LNCaP clone FGC (cell line): ENCODE measurements around the gene C3AR1.
A peak's percentile ranks its signal among the peaks of the same experiment; 100 is the strongest.
"Not testable (repeated sequence)": the region's sequence is repeated elsewhere in the genome, so short reads cannot be mapped to it uniquely, and the experiment has no call there.

Experiments used
- DNase-seq: peaks from one replicate; pipeline ENCODE4 v3.0.0-alpha.2; 2011; ENCODE audit warnings: low read depth
- H3K4me3 ChIP-seq: 2 replicates; pipeline ENCODE4 v1.5.1; 2011; ENCODE audit warnings: mild to moderate bottlenecking, low read depth, low read length, control low read depth
- CTCF ChIP-seq: IDR thresholded peaks from 2 replicates; pipeline ENCODE4 v1.5.1; 2012; ENCODE audit warnings: mild to moderate bottlenecking; ENCODE audit not compliant: control insufficient read depth, insufficient read depth; ENCODE audit errors: extremely low read depth

C3AR1 gene

GRCh38 chr12:8065991-8066594 is at the start of gene C3AR1:
TSS of gene C3AR1 (minus strand) at chr12:8066359. CDS start at chr12:8060185, 6,174 bp downstream.
- TF ChIP-seq CTCF = no peak
- no peak within 1 kb of the TSS for H3K4me3 ChIP-seq
- no peak for DNase-seq

GRCh38 chr12:8113117-8113516 is 47.0 kb upstream of the C3AR1 start:
- DNase-seq, H3K4me3 ChIP-seq: not testable (repeated sequence)

DNA sequence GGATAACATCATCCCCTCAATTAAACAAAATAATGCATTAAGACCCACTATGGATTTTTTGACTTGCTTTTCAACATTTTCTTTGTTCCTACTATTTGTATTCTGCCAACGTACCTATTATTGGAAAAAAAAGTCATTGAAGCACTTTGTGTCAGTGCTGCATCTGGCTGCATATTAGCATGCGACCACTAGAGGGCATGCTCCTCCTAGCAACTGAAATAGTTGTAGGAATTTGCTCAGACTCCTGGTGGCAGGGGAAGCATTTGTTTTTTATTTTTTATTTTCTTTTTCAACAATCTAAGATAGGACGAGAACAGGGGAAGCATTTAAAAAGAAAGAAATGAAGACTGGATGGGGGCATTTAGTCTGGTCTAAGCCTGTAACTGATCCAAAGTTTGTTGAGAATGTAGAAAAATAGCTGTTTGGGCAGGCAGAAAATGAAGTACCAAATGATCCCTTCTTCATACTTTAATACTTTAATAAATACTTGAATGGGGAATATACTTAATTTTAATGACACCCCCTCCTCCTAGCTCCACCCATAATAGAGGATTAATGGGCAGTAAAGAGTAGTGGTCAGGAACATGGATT is 42.7 kb upstream of the C3AR1 start:
- H3K4me3 ChIP-seq = no peak overlapping the region
- DNase-seq = peak; percentile 30
- peak; percentile 97 for TF ChIP-seq CTCF

DNA sequence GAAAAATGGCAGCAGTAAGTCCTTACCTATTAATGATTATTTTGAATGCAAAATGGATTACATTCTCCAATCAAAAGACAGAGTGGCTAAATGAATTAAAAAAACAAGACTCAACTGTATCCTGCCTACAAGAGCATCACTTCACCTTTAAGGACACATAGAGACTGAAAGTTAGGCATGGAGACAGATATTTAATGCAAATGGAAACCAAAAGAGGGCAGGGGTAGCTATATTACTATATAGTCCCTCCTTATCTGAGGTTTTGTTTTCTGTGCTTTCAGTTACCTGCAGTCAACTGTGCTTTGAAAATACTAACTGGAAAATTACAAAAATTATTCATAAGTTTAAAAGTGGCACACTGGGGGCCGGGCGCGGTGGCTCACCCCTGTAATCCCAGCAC is 33.1 kb upstream of the C3AR1 start:
- TF ChIP-seq CTCF = no peak
- no peak overlapping the region for H3K4me3 ChIP-seq
- DNase-seq = no peak

DNA sequence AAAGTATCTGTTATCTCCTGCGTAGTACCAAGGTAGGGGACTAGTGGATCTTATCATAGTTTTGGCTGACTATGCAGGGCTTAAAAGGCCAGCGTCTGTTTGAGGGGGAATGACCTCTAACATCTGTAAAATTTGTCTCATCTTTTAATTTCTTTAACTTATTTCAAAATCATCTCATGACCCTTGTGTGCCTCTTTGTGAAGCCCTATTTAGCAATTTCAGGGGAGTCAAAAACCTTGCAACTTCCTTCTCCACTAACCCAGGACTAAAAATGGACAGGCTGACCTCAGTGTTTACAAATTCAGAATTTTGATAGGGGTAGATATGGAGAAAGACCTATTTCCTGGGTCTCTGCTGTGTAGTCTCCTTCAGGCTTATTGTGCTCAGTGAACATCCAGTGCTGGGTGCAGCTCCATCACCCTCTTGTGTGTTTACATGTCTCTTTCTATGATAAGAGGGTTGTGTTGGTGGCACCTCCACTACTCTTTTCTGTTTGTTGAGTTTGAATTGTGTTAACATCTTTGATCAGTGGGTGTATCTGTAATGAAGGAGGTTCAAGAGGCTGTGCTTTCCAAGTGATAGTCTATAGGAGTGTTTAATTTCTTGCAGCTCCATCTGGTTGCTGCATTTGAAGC is 30.2 kb upstream of the C3AR1 start:
- no peak for DNase-seq
- TF ChIP-seq CTCF = no peak
- no peak overlapping the region for H3K4me3 ChIP-seq

DNA sequence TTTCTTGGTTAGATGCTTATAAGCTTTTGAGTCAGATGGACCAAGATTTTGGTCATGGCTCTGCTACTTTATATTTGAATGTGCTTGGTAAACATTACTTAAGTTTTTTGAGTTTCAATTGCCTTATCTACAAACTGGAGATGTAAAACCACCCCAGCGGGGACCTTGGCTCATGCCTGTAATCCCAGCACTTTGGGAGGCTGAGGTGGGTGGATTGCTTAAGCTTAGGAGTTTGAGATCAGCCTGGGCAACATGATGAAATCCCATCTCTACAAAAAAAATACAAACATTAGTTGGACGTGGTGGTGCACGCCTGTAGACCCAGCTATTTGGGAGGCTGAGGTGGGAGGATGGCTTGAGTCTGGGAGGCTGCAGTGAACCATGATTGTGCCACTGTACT is 27.1 kb upstream of the C3AR1 start:
- DNase-seq = no peak
- no peak for TF ChIP-seq CTCF
- no peak overlapping the region for H3K4me3 ChIP-seq

DNA sequence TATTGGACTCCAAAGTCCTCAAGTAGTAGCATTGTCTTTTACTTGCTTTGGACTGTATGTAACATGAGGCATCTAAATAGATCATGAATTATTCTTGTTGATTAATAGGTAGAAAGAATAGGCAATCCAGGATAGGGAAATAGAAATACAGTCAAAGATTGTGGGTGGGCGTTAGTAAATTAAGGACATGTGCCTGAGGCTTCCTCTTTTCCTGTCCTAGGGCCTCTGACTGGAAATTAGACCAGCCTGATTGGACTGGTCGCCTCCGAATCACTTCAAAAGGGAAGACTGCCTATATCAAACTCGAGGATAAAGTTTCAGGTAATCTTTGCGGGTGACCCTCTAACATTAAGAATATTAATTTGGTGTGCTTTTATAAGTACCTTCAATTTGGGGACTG is 23.6 kb upstream of the C3AR1 start:
- H3K4me3 ChIP-seq = no peak overlapping the region
- no peak for TF ChIP-seq CTCF
- DNase-seq = no peak

DNA sequence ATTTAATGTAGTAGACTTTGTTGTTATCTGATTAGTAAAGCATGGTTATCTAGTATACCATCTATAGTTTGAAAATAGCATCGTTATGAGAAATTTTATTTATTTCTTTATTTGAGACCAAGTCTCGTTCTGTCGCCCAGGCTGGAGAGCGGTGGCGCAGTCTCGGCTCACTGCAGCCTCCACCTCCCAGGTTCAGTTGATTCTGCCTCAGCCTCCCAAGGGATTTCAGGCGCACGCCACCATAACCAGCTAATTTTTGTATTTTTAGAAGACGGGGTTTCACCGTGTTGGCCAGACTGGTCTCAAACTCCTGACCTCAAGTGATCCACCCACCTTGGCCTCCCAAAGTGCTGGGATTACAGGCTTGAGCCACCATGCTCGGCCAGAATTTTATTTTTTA is 23.1 kb upstream of the C3AR1 start:
- not testable (repeated sequence) for H3K4me3 ChIP-seq, DNase-seq
